SH-SY5Y (cell line): ENCODE measurements around the gene UBE3D.

Experiments used
- GATA2 ChIP-seq: IDR thresholded peaks from 2 replicates; pipeline ENCODE4 v1.6.1; 2011; ENCODE audit warnings: mild to moderate bottlenecking, low read depth, low read length
- GATA3 ChIP-seq: IDR thresholded peaks from 2 replicates; pipeline ENCODE4 v1.6.1; 2011; ENCODE audit warnings: low read depth, mild to moderate bottlenecking, low read length, moderate library complexity

- TF ChIP-seq GATA2 (no peak), GATA3 (no peak)
Observed at GRCh38 chr6:82970839-82971238, 94.8 kb downstream of the UBE3D start.
